GM19467 (cell line): ENCODE results near the gene PKIG.
"Not testable (repeated sequence)": the region's sequence is repeated elsewhere in the genome, so short reads cannot be mapped to it uniquely, and the experiment has no call there.

Experiments
- ATAC-seq: cut with Tn5 transposase; IDR thresholded peaks from one replicate; pipeline ENCODE4 v1.9.1; 2021; ENCODE audit warnings: mild to moderate bottlenecking, moderate library complexity; ENCODE audit not compliant: unreplicated experiment

PKIG gene

DNA sequence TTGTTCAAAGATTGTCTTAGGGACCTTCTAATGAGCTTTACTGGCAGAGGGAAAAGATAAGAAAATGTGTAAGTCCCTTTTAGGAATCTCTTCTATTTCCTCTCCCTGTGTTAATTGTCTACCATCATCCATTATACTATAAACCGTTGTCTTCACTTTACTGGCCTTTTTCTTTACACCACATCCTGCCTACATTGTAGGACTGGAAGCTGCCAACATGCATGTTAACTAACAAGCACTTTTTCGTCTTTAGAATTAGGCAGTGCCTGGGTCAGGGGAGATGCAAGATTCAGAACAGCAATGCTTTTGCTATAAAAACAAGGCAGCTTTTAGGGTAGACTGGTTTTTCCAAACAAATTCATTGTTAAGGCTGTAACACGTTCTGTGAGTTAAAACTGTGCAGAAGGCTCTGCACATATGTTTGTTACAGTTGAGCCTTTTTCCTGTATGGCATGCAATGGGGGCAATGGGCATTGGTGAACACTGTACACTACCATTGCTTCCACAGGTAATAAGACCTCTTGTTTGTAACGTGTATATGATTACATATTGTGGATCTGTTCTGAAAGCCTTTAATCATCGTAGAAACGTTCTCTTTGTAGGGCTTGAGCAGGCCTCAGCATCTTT lies 10.9 kb upstream of the PKIG start:
- ATAC-seq = no peak

GRCh38 chr20:44572551-44573500 lies 9.6 kb upstream of the PKIG start:
- no peak for ATAC-seq

DNA sequence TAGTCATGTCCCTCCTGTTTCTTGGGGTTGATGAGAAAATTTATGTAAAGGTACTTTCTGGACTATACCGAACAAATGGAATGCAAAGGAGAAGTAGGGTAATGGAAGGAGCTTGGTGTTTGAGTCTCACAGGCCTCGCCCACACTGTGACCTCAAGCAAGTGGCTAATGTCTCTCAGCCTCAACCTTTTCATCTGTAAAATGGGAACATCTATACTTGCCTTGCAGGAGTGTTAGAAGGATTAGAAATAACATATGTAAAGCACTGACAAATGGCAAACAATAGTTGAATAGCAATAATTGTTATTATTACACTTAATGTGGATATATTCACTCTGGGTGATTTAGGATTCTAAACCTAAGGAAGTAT lies 8.9 kb upstream of the PKIG start:
- ATAC-seq = no peak

DNA sequence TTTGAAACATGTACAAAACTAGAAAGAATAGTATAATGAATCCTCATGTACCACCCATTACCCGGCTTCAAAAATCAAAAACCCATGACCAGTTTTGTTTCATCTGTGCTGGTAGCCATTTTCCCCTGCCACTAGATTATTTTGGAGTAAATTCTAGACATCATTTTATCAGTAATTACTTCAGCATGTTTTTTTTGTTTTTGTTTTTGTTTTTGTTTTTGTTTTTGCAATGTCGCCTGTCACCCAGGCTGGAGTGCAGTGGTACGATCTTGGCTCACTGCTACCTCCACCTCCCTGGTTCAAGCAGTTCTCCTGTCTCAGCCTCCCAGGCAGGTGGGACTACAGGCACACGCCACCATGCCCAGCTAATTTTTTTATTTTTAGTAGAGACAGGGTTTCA lies 8.0 kb upstream of the PKIG start:
- ATAC-seq = no peak

DNA sequence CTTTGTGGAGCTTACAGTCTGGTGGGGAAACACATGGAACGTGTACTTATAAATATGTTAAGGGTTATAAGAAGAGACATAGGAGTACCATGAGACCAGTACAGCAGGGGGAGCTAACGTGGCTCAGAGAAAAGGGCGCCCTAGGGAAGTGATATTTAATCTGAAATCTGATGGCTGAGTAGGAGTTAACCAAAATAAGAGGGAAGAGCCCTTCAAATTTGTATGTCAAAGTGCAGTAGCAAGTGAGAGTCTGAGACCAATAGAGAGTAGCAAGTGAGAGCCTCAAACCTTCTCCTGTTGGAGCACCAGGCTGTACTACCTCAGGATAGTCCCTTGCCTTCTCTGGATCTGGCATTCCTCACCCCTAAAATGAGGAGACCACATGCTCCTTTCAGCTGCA lies 6.1 kb upstream of the PKIG start:
- ATAC-seq = no peak

DNA sequence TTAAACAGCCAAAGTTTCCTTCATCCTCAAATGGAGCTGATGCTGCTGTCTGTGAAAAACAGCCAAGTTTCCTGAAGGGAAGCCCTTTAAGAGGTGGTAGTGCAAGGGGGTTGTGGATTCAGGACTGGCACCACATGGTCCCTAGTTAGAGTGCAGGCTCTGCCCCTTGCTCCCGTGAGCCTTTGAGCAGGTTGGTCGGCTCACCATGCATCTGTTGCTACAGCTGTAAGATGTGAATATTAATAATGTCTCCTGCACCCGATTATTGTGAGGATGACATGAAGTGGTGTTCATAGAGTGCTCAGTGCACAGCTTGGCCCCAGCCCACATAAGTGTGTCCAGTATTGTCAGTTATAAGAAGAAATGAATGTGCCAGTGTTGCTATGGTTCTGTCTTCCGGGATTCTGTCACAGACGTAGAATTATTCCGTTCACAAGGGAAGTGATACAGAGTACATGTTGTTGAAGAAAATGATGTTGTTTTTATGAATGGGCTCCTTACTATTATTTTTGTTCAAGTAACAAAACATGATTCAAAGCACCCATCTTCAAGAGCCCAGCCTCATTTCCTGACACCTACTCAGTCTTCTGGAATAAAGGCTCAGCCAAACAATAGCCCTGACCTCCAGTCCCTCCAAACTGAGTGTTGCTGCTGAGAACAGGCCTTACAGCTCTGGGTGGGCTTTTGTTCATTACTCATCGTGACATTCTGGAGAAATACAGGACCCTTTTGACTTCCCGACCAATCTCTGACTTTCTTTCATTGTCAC lies 2.9 kb upstream of the PKIG start:
- ATAC-seq = no peak

GRCh38 chr20:44580581-44581268 lies 1.7 kb upstream of the PKIG start:
- no peak for ATAC-seq

GRCh38 chr20:44581515-44581914 lies 864 bp upstream of the PKIG start:
- ATAC-seq = no peak

GRCh38 chr20:44583157-44583556 lies 778 bp downstream of the PKIG start:
- no peak for ATAC-seq

GRCh38 chr20:44584162-44584561 lies 1.8 kb downstream of the PKIG start:
- ATAC-seq = no peak

- ATAC-seq = no peak
These were observed 2.9 kb downstream of the PKIG start for GRCh38 chr20:44585057-44585963.

GRCh38 chr20:44586289-44586911 lies 4.0 kb downstream of the PKIG start:
- peak; percentile 61 for ATAC-seq

DNA sequence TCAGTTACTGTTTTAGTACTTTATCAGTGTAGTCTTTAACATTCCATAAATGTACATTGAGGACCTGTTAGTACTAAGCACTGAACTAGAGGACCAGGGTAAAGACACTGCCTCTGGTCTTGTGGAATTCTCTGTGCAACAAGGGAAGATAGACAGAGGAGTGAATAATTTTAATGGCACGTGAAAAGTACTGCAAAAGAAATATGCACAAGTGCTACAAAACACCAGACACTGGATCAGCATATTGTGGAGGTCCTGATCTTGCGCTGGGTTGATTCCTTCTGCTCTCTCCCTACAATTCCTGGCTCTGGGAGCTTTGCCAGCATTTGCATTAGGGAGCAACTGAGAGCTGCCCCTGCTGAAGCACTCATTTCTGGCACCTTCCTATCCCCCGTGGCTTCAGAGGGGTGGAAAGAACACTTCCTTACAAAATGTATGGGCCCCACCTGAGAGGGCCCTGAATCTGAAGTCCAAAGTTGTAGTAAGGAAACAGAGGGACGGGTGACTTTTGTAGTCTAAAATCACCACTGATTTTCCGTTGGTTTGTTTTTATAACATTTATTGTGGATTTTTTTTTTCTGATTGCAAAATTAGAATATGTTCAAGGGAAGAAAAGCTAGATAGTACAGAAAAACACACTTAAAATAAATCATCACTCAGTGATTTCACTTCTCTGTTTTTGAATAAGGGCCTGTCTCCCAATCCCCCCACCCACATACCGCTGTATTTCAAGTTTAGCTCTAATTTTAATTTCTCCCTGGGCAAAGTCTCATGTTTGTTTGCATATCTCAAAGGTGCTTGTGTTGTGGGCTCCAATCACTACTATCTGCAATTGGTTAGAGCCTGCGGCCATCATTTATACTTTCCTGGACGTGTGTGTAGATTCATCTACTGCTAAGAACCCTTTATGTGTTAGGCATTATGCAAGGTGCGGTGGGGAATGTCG lies 4.9 kb downstream of the PKIG start:
- no peak for ATAC-seq

DNA sequence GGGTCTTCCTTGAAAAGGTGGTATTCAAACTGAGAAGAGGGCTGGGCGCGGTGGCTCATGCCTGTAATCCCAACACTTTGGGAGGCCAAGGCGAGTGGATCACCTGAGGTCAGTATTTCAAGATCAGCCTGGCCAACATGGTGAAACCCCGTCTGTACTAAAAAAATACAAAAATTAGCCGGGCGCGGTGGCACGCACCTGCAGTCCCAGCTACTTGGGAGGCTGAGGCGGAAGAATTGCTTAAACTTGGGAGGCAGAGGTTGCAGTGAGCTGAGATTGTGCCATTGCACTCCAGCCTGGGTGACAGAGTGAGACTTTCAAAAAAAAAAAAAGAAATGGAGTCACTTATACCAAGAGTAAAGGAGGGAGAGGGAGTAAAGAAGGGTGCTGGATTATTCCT lies 5.9 kb downstream of the PKIG start:
- not testable (repeated sequence) for ATAC-seq

DNA sequence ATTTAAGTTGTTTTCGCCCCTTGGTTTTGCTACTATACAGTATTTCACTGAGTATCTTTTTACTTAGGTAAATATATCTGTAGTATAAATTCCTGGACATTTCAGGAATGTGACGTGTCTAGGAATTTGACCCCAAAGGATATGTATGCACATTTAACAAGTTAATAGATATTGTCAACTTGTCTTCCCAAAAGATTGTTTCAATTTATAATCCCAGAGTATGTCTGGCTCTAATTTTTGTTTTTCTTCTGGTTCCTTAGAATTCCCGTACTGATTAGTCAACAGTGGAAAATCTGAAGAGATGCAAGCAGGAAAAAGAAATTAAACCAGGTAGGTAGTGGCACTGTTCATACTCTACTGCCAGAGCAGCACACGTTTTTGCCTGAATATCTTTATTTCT lies 7.2 kb downstream of the PKIG start:
- ATAC-seq = no peak

DNA sequence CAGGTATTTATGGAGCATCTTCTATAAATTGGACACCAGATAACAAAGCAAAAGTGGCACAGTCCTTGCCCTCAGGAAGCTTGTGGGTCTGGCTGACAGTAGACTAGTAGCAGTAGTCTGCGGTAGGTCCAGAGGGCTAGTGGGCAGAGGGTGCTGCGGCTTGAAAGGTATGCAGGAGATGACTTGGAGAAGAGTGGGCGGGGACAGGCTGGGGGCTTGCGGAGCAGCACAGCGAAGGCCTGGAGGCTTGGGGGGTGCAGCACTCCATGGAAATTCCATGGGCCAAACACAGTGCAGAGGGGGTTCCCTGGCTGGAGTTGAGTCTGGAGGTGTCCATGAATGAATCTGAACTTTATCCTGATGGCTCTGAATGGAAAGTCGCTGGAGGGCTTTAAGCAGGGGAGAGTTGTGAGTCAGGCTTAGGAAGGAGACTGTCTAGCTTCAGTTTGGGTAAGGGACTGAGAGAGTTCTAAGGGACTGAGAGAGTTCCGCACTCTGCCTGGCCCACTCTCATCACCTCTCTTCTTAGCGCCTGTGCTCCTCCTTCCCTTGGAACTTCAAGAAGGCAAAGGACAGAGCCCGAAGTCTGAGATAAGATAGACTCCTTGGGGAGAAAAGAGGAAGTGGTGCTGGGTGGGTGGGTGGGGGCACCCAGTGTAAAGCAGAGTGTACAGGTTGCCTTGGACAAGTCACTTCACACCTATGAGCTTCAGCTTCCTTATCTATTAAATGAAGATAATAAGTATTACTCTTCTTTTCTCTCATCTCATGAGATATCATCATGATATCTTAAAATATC lies 8.8 kb downstream of the PKIG start:
- ATAC-seq = no peak

DNA sequence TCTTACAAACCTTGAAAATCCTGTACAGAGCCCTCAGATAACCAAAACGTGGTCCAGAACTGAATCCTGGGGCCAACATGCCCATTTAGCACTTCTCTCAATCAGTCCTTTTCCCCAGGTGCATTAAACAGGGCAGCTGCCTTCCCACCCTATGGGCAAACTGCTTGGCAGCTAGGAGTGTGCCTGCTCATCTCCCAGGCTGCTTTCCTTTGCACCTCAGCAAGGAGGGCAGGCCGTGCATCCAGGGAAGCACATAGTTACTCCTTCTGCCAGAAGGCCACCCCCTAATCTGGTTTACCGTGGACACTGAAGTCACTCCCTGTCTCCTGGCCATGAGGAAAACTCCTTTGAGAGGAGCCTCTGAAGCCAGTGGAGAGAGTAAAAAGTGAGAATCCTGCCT lies 10.0 kb downstream of the PKIG start:
- ATAC-seq = no peak

- no peak for ATAC-seq
These were observed 11.4 kb downstream of the PKIG start for GRCh38 chr20:44593751-44594150.
